HG03025 (cell line): ENCODE measurements around the gene APOBEC3G.
"Not testable (repeated sequence)": the region's sequence is repeated elsewhere in the genome, so short reads cannot be mapped to it uniquely, and the experiment has no call there.

Experiments
- ATAC-seq: cut with Tn5 transposase; IDR thresholded peaks from one replicate; pipeline ENCODE4 v1.9.1; 2021; ENCODE audit warnings: mild to moderate bottlenecking, moderate library complexity; ENCODE audit not compliant: unreplicated experiment, low FRiP score

APOBEC3G gene

GRCh38 chr22:39077026-39077840 lies at the start of gene APOBEC3G:
APOBEC3G (plus strand) TSS chr22:39077275; CDS start chr22:39077362, 87 bp downstream.
- peak; percentile 51 for ATAC-seq

GRCh38 chr22:39027717-39028116 lies 49.4 kb upstream of the APOBEC3G start:
- ATAC-seq, result no peak

- ATAC-seq, result no peak
These were observed 48.8 kb upstream of the APOBEC3G start for GRCh38 chr22:39028281-39028680.

GRCh38 chr22:39029227-39029626 lies 47.8 kb upstream of the APOBEC3G start:
- no peak for ATAC-seq

- ATAC-seq, result no peak
These were observed 46.4 kb upstream of the APOBEC3G start for GRCh38 chr22:39030705-39031104.

- not testable (repeated sequence) for ATAC-seq
These were observed 45.4 kb upstream of the APOBEC3G start for GRCh38 chr22:39031434-39032295.

GRCh38 chr22:39037071-39037470 lies 40.0 kb upstream of the APOBEC3G start:
- ATAC-seq, result not testable (repeated sequence)

GRCh38 chr22:39039306-39040126 lies 37.6 kb upstream of the APOBEC3G start:
- no peak for ATAC-seq

- ATAC-seq, result peak; percentile 25
These were observed 36.9 kb upstream of the APOBEC3G start for GRCh38 chr22:39040155-39040537.

GRCh38 chr22:39040538-39041296 lies 36.4 kb upstream of the APOBEC3G start, which contains the start of gene APOBEC3F:
APOBEC3F (plus strand) TSS chr22:39040864; CDS start chr22:39040961, 97 bp downstream.
- ATAC-seq, result peak; percentile 82

- ATAC-seq, result no peak
These were observed 35.2 kb upstream of the APOBEC3G start for GRCh38 chr22:39041908-39042307.

- ATAC-seq, result not testable (repeated sequence)
These were observed 34.0 kb upstream of the APOBEC3G start for GRCh38 chr22:39043063-39043462.

GRCh38 chr22:39045136-39045535 lies 31.9 kb upstream of the APOBEC3G start:
- ATAC-seq, result not testable (repeated sequence)

- ATAC-seq, result not testable (repeated sequence)
These were observed 27.6 kb upstream of the APOBEC3G start for GRCh38 chr22:39049486-39049885.

GRCh38 chr22:39051844-39052495 lies 25.1 kb upstream of the APOBEC3G start:
- ATAC-seq, result not testable (repeated sequence)

GRCh38 chr22:39055658-39056057 lies 21.4 kb upstream of the APOBEC3G start:
- ATAC-seq, result no peak

- not testable (repeated sequence) for ATAC-seq
These were observed 15.8 kb upstream of the APOBEC3G start for GRCh38 chr22:39061290-39061689.

- ATAC-seq, result not testable (repeated sequence)
These were observed 15.1 kb upstream of the APOBEC3G start for GRCh38 chr22:39061951-39062350.

GRCh38 chr22:39063904-39064303 lies 13.2 kb upstream of the APOBEC3G start:
- not testable (repeated sequence) for ATAC-seq
